HG03565 (cell line): ENCODE results near the gene CD180.
"Not testable (repeated sequence)": the region's sequence is repeated elsewhere in the genome, so short reads cannot be mapped to it uniquely, and the experiment has no call there.

ENCODE experiments used
- ATAC-seq: cut with Tn5 transposase; IDR thresholded peaks from one replicate; pipeline ENCODE4 v1.9.1; 2021; ENCODE audit warnings: mild to moderate bottlenecking, moderate library complexity; ENCODE audit not compliant: unreplicated experiment

The CD180 gene

DNA sequence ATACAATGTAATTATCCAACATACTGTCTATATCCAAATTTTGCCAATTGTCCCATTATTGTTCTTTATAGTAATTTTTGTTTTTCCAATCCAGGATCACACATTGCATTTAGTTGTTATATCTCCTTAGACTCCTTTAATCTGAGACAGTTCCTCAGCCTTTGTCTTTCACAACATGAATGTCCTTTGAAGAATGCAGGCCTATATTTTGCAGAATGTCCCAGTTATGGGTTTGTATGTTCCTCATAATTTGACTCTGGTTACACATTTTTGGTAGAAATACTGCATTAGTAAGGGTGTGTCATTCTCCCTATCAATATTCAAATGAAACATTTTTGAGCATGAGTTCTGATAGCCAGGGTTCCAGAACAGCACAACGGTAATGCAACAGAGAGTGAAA is 6.7 kb downstream of the CD180 start:
- no peak for ATAC-seq

DNA sequence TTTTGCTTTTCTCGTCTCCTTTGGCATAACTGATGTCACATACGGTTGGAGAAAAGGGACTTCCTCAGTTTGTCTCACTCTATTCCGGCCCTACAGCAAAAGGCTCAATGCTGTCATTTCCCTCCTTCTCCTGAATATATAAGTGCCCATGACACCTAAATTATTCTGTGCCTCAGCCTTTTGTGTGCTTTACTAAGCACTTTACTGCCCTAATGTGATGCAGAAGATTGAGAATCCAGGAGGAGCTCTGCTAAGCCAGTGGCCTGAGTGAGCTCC is 7.6 kb downstream of the CD180 start:
- ATAC-seq, result no peak

DNA sequence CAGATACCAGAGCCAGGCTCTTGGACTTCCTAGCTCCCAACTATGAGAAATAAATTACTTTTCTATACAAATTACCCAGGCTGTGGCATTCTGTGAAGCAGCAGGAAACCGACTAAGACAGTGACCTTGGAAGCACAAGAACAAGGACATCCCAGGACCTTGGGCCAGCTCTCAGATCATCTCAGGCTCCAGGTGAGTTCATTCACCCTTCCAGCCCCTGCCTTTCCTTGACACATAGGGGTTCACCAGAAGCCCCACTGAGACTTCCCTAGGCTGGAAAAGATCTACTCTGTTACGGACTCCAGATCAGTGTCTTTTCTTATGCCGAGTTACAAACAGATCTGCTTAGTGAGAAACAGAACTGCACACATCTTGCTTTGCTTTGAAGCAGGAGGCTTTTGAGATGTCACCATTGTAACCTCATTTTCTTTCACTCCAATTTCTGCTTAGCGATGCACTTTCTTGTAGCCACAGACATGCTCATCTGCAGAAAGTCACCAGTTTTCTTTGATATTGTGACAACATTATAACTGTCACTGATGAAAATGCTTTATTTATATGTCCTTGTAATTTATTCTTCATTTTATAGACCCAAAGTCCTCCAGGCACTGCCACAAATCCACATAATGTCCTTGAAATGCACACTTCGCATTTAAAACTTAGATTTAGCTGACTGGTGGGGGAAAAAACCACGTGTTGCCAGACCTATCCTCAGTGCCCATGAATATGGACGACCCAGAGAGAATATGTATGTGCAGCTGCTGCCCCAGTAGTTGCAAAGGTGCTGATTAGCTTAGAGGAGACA is 8.1 kb downstream of the CD180 start:
- ATAC-seq, result no peak

DNA sequence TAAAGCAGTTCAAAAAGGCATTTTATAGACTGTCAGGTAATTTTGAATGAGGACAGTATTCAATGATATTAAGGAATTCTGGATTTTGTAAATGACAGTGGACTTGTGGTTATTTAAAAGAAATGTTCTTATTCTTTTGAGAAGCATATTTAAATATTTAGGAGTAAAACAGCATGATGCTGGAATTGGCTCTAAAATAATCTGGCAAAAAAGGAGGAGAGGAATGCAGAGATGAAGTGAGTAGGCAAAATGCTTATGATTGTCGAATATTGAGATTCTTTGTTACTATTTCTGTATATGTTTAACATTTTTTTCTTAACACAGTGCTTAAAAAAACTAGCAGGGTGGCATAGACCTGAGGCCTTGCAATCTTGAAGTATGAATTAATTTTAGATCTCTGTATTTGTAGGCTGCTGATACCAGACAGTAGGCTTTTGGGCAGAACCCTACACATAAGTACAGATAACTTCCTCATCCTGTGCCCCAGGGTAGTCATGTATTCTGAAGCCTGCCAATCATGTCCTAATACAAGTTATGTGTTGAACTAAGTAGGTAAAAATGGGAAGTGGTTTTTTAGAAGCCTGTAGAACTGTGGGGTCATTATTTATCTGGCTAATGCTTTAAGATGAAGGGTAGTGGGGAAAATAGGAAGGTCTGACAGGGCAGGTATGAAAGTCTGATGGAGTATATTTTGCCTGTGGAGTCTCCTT is 9.4 kb downstream of the CD180 start:
- peak; percentile 57 for ATAC-seq

DNA sequence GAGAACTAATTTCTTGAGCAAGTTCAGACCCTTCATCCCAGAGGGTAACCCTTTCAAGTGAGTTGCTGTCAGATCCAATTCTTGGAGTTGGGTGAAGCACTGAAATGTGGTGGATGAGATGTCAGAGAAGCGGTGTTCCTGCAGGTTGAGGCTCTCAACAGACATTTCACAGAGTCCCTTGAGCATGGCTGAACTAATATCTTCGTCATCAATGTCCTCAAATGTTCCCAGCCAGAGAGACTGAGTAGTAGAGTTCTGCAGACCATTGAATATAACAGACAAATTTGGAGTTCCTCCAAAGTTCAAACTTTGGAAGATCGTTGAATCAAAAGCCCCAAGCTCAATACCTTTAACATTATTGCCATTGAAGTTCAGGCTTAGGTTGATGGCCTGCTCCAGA is 12.7 kb downstream of the CD180 start:
- ATAC-seq, result no peak

DNA sequence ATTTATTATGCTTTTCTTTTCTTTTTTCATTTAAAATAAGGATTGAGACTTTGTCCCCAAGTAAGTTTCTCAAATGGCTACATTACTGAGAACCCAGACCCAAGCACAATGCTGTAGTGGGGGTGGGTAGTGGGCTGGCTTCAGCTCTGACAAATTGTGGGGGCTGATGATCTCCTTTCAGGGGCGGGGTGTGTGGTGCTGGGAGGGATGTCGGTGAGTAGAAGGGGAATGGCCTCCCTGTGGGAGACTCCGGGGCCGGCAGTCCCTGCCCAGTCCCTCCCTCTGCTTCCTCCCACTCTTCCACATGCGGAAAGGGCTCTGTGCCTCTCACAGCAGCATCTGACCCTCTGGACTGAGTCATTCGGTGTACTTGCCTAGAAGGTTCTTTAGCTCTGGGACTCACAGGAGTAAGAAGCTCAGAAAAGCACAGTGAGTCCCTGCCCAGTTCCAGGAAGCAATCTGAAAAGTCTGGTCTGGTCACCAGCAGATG is 14.3 kb downstream of the CD180 start:
- ATAC-seq, result no peak

DNA sequence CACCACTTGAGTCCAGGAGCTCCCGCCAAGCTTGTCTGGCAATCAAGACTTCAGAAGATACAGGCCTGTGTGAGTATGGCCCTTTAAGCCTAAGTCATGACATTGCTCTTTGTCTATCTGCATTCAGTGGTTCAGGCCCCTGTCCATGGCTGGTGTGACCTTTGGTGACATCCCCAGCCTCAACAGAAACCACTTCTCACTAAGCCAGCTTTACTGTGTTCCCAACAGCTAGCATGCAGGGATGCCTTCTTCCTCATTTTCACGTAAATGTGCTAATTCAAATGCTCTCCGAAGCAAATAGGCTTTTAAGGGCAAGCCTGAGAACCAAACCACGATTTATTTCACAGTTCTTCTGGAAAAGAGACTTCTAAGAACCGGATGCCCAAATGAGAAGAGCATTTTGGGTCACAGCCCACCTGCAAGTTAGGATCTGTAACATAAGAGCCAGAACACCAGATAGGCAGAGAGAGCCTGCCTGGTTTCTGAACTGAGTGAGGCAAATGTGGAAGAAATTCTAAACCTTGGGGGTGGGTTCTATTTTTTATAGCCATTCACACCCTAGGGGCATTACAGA is 14.9 kb downstream of the CD180 start:
- ATAC-seq, result no peak

DNA sequence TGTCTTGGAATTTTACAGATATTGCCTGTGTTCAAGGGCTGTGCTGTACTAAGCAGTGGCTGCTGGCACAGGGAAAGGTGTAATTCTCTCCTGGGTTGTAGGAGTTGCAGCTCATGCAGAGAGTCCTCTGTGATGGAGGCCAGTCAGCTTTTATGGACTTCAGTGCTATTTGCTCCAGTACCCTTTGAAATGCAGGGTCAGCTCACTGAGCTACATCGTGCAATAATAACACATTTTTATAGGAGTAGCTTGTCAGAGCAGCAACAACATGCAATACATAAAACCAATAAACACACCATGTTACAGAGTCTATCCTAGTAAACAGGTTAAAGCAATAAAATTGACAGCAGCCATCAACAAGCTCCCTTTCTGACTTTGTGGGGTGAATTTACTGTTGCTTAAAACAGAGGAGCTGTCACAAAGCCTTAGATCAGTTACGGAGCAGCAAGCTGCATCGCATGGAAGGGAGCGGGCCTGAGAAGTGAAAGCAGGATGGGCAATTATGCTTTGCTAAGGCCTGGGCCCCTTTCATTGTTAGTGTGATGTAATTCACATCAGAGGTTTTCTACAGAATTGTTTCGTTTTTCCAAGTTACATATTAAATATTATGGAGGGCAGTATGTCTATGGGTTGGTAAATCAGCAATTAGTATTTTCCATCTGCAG is 16.8 kb downstream of the CD180 start:
- no peak for ATAC-seq

DNA sequence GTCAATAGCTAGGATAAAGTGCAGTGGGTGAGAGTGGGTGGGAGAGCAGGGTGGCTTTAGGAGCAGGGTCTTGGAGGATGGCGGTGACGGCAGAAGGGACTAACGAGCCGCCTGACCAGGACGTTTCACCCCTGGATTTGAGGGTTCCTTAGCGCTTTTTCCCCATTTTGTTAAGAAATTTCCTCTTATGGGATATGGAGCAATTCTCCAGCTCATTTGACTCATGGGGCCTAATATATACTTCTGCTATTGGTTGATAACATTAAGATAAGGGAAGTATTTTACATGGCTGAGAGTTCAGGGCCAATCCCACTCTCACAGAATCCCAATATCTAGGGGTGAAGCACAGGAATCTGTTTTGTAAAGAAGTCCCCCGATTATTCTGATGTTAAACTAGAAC is 17.6 kb downstream of the CD180 start:
- ATAC-seq, result no peak

DNA sequence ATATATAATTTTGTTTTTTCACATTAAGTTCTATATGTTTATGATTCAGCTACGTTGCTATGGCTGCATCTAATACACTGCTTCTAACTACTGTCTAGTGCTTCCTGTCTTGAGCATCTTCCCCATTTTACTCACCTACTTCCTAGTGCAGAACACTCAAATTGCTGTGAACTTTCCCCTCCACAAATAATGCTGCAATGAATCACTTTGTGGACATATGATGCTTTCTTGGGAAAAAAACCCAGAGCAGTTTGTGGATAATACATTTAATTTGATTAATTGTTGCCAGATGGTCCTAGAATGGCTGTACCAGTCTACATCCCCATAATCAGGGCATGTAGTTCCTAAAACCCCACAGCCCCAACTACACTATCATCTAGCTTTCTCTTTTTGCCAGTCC is 18.5 kb downstream of the CD180 start:
- no peak for ATAC-seq

DNA sequence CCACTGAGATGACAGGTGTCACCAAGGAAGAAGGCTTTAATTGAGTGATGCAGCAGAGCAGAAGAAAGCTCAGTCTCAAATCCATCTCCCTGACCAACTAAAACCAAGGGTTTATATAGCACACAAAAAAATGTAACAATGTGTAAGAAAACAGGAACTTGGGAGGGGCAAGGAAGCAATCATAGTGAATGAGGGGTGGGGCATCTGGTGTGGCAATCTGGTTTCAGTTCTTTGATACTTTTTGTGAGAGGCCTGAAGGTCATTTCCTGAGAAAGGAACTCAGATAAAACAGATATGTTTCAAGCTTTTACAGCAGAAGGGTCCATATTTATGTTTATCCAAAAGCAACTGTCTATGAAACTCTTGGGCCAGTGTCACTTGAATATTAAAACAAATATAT is 19.7 kb downstream of the CD180 start:
- no peak for ATAC-seq

DNA sequence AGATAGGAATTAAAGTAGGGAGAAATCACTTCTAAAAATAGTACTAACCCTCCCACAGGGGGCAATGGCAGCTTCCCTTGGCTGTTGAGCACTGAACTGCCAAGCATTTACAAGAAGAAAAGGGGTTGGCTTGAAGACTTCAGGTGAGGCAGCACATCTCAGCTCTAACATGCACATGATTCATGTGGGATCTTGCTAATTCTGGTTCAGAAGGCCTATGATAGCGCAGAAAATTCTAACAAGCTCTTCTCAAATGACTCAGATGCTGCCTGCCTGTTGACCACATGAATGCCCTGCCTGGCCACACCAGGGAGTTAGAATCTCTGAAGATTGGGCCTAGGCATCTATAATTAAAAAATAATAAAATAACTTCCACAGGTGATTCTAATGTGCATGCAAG is 22.6 kb downstream of the CD180 start:
- no peak for ATAC-seq

DNA sequence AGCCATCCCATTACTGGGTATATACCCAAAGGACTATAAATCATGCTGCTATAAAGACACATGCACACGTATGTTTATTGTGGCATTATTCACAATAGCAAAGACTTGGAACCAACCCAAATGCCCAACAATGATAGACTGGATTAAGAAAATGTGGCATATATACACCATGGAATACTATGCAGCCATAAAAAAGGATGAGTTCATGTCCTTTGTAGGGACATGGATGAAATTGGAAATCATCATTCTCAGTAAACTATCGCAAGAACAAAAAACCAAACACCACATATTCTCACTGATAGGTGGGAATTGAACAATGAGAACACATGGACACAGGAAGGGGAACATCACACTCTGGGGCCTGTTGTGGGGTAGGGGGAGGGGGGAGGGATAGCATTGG is 23.2 kb downstream of the CD180 start:
- not testable (repeated sequence) for ATAC-seq

DNA sequence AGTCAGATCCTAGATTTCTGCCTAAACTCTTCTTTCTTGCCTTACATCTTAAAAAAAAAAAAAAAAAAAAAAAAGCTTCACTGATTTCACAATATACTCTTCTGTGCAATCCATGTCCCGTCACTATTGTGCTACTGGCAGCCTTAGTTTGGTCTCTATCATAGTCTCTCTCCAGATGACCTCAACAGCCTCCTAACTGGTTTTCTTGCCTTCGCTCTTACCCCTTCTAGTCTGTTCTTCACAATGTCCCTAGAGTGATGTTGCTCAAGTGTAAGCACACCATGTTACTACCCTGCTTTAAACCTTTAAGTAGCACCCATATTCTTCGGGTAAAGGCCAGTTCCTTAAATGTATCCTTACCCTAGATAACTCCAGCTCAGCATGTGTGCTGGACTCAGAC is 25.8 kb downstream of the CD180 start:
- ATAC-seq, result no peak

DNA sequence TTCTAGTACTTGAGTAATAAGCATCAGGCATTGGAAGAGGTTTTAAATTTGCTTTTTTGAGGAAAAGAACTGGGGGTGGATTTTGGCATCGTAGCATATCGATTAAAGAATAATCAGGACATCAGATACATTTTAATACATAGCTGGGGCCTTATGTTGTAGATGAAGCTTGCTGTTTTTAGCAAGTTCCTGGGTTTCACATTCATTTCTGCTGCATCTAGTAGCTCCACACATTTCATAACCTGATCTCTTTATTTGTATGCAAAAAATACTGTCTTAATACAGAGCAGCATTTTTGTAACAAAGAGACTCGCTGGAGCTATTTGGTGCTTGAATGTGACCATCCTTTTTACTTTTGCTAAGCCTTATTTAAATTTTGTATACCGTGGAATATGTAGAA is 28.5 kb downstream of the CD180 start:
- no peak for ATAC-seq

DNA sequence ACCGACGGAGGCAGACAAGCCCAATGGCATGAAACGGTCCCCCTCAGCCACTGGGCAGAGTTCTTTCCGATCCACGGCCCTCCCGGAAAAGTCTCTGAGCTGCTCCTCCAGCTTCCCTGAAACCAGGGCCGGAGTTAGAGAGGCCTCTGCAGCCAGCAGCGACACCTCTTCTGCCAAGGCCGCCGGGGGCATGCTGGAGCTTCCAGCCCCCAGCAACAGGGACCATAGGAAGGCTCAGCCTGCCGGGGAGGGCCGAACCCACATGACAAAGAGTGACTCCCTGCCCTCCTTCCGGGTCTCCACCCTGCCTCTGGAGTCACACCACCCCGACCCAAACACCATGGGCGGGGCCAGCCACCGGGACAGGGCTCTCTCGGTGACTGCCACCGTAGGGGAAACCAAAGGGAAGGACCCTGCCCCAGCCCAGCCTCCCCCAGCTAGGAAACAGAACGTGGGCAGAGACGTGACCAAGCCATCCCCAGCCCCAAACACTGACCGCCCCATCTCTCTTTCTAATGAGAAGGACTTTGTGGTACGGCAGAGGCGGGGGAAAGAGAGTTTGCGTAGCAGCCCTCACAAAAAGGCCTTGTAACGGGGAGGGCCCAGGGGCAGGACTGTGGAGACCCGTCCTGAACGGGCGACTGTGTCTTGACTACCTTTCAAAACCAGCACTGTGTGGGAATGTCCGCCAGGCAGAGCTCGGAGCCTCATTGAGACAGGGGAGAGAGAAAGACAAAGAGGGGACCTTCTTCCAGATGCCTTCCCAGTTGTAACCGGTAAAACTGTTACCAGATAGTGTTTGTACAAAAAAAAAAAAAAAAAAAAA is 29.9 kb downstream of the CD180 start:
- ATAC-seq, result peak; percentile 41

DNA sequence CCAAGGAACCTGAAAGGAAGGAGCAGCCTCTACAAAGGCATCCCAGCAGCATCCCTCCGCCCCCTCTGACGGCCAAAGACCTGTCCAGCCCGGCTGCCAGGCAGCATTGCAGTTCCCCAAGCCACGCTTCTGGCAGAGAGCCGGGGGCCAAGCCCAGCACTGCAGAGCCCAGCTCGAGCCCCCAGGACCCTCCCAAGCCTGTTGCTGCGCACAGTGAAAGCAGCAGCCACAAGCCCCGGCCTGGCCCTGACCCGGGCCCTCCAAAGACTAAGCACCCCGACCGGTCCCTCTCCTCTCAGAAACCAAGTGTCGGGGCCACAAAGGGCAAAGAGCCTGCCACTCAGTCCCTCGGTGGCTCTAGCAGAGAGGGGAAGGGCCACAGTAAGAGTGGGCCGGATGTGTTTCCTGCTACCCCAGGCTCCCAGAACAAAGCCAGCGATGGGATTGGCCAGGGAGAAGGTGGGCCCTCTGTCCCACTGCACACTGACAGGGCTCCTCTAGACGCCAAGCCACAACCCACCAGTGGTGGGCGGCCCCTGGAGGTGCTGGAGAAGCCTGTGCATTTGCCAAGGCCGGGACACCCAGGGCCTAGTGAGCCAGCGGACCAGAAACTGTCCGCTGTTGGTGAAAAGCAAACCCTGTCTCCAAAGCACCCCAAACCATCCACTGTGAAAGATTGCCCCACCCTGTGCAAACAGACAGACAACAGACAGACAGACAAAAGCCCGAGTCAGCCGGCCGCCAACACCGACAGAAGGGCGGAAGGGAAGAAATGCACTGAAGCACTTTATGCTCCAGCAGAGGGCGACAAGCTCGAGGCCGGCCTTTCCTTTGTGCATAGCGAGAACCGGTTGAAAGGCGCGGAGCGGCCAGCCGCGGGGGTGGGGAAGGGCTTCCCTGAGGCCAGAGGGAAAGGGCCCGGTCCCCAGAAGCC is 30.8 kb downstream of the CD180 start:
- ATAC-seq, result peak; percentile 87

DNA sequence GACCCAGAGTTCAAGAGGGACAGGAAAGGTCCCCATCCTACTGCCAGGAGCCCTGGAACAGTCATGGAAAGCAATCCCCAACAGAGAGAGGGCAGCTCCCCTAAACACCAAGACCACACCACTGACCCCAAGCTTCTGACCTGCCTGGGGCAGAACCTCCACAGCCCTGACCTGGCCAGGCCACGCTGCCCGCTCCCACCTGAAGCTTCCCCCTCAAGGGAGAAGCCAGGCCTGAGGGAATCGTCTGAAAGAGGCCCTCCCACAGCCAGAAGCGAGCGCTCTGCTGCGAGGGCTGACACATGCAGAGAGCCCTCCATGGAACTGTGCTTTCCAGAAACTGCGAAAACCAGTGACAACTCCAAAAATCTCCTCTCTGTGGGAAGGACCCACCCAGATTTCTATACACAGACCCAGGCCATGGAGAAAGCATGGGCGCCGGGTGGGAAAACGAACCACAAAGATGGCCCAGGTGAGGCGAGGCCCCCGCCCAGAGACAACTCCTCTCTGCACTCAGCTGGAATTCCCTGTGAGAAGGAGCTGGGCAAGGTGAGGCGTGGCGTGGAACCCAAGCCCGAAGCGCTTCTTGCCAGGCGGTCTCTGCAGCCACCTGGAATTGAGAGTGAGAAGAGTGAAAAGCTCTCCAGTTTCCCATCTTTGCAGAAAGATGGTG is 31.6 kb downstream of the CD180 start:
- no peak for ATAC-seq

DNA sequence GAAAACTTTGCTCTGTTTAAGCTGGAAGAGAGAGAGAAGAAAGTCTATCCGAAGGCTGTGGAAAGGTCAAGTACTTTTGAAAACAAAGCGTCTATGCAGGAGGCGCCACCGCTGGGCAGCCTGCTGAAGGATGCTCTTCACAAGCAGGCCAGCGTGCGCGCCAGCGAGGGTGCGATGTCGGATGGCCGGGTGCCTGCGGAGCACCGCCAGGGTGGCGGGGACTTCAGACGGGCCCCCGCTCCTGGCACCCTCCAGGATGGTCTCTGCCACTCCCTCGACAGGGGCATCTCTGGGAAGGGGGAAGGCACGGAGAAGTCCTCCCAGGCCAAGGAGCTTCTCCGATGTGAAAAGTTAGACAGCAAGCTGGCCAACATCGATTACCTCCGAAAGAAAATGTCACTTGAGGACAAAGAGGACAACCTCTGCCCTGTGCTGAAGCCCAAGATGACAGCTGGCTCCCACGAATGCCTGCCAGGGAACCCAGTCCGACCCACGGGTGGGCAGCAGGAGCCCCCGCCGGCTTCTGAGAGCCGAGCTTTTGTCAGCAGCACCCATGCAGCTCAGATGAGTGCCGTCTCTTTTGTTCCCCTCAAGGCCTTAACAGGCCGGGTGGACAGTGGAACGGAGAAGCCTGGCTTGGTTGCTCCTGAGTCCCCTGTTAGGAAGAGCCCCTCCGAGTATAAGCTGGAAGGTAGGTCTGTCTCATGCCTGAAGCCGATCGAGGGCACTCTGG is 32.6 kb downstream of the CD180 start:
- ATAC-seq, result no peak
